ENCODE results near the gene NPPA. TPM values are rescaled to one million over a fixed set of nuclear protein-coding genes. Genes with fewer than 3 reads are reported as not detected.

The NPPA gene
- total and polyA plus RNA-seq, 9 of the 15 experiments (the other 6 are each of a cell fraction or from before 2014, with no cell fraction given) = not detected

DNA sequence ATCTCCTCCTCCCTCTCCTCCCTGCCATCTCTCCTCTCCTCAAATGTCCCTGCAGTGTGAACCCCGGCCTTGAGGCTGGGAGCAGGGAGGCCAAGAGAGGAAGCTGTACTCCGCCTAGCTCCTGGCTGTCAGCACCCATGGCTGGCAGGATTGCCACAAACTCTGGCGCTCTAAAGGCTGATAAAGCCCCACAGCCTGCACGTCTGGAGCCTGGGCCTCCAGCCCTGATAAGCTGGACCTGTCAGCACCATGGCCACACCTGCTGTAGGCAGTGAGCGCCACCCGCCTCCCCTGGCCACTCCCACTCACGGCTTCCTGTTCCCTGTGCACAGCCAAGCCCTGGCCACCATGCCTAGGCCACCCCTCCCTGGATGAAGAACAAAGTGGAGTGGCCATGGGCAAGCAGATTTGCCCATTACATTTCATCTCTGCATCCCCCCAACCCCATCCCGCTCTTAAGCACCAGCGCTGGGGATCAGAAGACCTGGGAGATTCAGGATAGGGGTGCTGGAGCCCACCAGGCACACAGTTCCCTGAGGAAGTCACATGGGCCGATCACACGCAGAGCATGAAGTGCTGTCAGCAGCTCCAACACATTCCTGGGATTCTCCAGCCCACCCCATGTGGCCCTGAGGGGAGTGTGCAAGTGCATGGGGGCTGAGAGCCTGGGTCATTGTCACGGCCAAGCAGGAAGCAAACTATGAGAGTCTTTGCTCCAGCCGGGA, 35.4 kb upstream of the NPPA start (continued):
- TF ChIP-seq PKNOX1 (IDR thresholded peaks at IDR 0.05) (peak; percentile 90), GTF3C2 (IDR thresholded peaks at IDR 0.05; ENCODE audit: borderline replicate concordance, extremely low read depth, insufficient read length) (no peak), KLF10 (CRISPR knock-in tag; IDR thresholded peaks at IDR 0.05) (no peak), NCOA1 (IDR thresholded peaks at IDR 0.05; ENCODE audit: low read depth) (peak; percentile 85; the same call in 1 of the 2 replicates), CEBPB (tag; IDR thresholded peaks at IDR 0.05) (peak; percentile 41), POLR2AphosphoS2 (IDR thresholded peaks at IDR 0.05; ENCODE audit: low read length) (no peak), MAFF (IDR thresholded peaks at IDR 0.05; ENCODE audit: low read length) (no peak), ATF1 (CRISPR knock-in tag; IDR thresholded peaks at IDR 0.05) (no peak), ATF1 (tag; IDR thresholded peaks at IDR 0.05) (peak; percentile 78), XRCC4 (IDR thresholded peaks at IDR 0.05; ENCODE audit: extremely low read depth, insufficient read depth, insufficient read length) (no peak), TBP (optimal IDR thresholded peaks at IDR 0.05; ENCODE audit: low read depth, low read length) (peak; percentile 86), ADNP (tag; IDR thresholded peaks at IDR 0.05) (no peak)
- TF ChIP-seq, protein P1, sequence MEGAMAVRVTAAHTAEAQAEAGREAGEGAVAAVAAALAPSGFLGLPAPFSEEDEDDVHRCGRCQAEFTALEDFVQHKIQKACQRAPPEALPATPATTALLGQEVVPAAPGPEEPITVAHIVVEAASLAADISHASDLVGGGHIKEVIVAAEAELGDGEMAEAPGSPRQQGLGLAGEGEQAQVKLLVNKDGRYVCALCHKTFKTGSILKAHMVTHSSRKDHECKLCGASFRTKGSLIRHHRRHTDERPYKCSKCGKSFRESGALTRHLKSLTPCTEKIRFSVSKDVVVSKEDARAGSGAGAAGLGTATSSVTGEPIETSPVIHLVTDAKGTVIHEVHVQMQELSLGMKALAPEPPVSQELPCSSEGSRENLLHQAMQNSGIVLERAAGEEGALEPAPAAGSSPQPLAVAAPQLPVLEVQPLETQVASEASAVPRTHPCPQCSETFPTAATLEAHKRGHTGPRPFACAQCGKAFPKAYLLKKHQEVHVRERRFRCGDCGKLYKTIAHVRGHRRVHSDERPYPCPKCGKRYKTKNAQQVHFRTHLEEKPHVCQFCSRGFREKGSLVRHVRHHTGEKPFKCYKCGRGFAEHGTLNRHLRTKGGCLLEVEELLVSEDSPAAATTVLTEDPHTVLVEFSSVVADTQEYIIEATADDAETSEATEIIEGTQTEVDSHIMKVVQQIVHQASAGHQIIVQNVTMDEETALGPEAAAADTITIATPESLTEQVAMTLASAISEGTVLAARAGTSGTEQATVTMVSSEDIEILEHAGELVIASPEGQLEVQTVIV (CRISPR knock-in tag; IDR thresholded peaks at IDR 0.05; ENCODE audit: borderline replicate concordance) = no peak
- TF ChIP-seq, protein P2, sequence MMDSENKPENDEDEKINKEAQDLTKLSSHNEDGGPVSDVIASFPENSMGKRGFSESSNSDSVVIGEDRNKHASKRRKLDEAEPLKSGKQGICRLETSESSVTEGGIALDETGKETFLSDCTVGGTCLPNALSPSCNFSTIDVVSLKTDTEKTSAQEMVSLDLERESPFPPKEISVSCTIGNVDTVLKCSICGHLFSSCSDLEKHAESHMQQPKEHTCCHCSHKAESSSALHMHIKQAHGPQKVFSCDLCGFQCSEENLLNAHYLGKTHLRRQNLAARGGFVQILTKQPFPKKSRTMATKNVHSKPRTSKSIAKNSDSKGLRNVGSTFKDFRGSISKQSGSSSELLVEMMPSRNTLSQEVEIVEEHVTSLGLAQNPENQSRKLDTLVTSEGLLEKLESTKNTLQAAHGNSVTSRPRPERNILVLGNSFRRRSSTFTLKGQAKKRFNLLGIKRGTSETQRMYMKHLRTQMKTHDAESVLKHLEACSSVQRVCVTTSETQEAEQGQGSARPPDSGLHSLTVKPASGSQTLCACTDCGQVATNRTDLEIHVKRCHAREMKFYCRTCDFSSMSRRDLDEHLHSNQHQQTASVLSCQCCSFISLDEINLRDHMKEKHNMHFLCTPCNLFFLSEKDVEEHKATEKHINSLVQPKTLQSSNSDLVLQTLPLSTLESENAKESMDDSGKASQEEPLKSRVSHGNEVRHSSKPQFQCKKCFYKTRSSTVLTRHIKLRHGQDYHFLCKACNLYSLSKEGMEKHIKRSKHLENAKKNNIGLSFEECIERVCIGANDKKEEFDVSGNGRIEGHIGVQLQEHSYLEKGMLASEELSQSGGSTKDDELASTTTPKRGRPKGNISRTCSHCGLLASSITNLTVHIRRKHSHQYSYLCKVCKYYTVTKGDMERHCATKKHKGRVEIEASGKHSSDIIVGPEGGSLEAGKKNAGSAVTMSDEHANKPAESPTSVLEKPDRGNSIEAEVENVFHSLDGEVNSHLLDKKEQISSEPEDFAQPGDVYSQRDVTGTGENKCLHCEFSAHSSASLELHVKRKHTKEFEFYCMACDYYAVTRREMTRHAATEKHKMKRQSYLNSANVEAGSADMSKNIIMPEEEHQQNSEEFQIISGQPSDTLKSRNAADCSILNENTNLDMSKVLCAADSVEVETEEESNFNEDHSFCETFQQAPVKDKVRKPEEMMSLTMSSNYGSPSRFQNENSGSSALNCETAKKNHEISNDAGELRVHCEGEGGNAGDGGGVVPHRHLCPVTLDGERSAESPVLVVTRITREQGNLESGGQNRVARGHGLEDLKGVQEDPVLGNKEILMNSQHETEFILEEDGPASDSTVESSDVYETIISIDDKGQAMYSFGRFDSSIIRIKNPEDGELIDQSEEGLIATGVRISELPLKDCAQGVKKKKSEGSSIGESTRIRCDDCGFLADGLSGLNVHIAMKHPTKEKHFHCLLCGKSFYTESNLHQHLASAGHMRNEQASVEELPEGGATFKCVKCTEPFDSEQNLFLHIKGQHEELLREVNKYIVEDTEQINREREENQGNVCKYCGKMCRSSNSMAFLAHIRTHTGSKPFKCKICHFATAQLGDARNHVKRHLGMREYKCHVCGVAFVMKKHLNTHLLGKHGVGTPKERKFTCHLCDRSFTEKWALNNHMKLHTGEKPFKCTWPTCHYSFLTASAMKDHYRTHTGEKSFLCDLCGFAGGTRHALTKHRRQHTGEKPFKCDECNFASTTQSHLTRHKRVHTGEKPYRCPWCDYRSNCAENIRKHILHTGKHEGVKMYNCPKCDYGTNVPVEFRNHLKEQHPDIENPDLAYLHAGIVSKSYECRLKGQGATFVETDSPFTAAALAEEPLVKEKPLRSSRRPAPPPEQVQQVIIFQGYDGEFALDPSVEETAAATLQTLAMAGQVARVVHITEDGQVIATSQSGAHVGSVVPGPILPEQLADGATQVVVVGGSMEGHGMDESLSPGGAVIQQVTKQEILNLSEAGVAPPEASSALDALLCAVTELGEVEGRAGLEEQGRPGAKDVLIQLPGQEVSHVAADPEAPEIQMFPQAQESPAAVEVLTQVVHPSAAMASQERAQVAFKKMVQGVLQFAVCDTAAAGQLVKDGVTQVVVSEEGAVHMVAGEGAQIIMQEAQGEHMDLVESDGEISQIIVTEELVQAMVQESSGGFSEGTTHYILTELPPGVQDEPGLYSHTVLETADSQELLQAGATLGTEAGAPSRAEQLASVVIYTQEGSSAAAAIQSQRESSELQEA (IDR thresholded peaks at IDR 0.05; ENCODE audit: low read depth) = no peak

Measured in K562 (cell line).